ENCODE measurements around the gene EPS15. TPM values are rescaled to one million over a fixed set of nuclear protein-coding genes. Genes with fewer than 3 reads are reported as not detected.

The EPS15 gene
- total and polyA plus RNA-seq, 10 of the 15 experiments (the other 5 are each of a cell fraction or from before 2014, with no cell fraction given) = 24.7 to 87.8 (median 56.3) TPM

- in situ Hi-C loops (cut with MboI) (no loop called here), intact Hi-C loops (cut with micrococcal nuclease; ENCODE audit: unreplicated experiment) (no loop called here)
- H3K79me2 ChIP-seq (ENCODE audit: control insufficient read depth, insufficient read depth, low read length) = no peaks in the 10 kb centered on the region
- no peak overlapping the region for H3K4me3 ChIP-seq
- peaks cover 5% of the 10 kb centered on the region for H3K4me1 ChIP-seq (ENCODE audit: control insufficient read depth, insufficient read depth, low read length)
- CTCF ChIA-PET = interaction anchor here (1.0 to 1.5 kb wide), 2 partner anchors 11 to 124 kb away, joined by 3 read pairs; no protein-coding TSS in a partner anchor
- no peak for DNase-seq (ENCODE audit: low read depth, low spot score)
- H3K9ac ChIP-seq (ENCODE audit: control insufficient read depth, insufficient read depth, low read length) = no peak overlapping the region
- no TSS peak for BruUV-seq (replicated peaks)
- POLR2A ChIA-PET = interaction anchor here (0.7 to 1.1 kb wide), 2 partner anchors 77 to 102 kb away, joined by 3 read pairs; no protein-coding TSS in a partner anchor
- H3K27me3 ChIP-seq (replicated peaks in 1 of 2; ENCODE audit: control insufficient read depth in 2 of 2, insufficient read depth in 2 of 2, low read length in 1 of 2) = no peaks in the 10 kb centered on the region
- no peak overlapping the region for H2AFZ ChIP-seq (ENCODE audit: control insufficient read depth, low read depth, low read length)
- no peak overlapping the region for H3K4me2 ChIP-seq (ENCODE audit: control insufficient read depth, insufficient read depth)
- H3K9me3 ChIP-seq (replicated peaks; ENCODE audit: control insufficient read depth, insufficient read depth, low read length) = no peaks in the 10 kb centered on the region
- RAD21 ChIA-PET (ENCODE audit: unreplicated experiment) = interaction anchor here (0.8 kb wide), 1 partner anchor 8 kb away, joined by 3 read pairs; no protein-coding TSS in a partner anchor
- H4K20me1 ChIP-seq (ENCODE audit: control insufficient read depth, insufficient read depth) = no peaks in the 10 kb centered on the region
- no peak overlapping the region for H3K27ac ChIP-seq (ENCODE audit: control insufficient read depth, insufficient read depth)
- no peak for FAIRE-seq
- 13% methylated on average over 5 of the region's 5 CpGs for WGBS (ENCODE audit: insufficient coverage, insufficient replicate concordance, low lambda C conversion rate, missing lambda C conversion rate)
- peak; percentile 69 for ATAC-seq
- H3K36me3 ChIP-seq (ENCODE audit: control insufficient read depth in 2 of 2, insufficient read depth in 2 of 2, low read length in 1 of 2) = peaks cover 8 to 25% of the 10 kb centered on the region in 2 experiments; a peak in 3 of 4 replicates
- SMC1A ChIA-PET (ENCODE audit: uncharacterized antibody, unreplicated experiment) = interaction anchor here (0.8 to 1.4 kb wide), 4 partner anchors 19 to 110 kb away, joined by 3 to 7 read pairs (median 4); no protein-coding TSS in a partner anchor
- no peak for TF ChIP-seq PML (IDR thresholded peaks at IDR 0.05; ENCODE audit: low read length)
- TF ChIP-seq BMI1 (IDR thresholded peaks at IDR 0.05; ENCODE audit: borderline replicate concordance) = no peak
- no peak for TF ChIP-seq TARDBP (IDR thresholded peaks at IDR 0.05; ENCODE audit: borderline replicate concordance)
- TF ChIP-seq SUPT20H (IDR thresholded peaks at IDR 0.05; ENCODE audit: borderline replicate concordance, control insufficient read depth, low read depth, low read length) = no peak
- TF ChIP-seq WRNIP1 (IDR thresholded peaks at IDR 0.05; ENCODE audit: borderline replicate concordance, low read depth, low read length) = no peak
- TF ChIP-seq CHD2 (IDR thresholded peaks at IDR 0.05; ENCODE audit: borderline replicate concordance, low read depth, low read length) = no peak
- peak; percentile 18 for TF ChIP-seq BCL3 (IDR thresholded peaks at IDR 0.05; ENCODE audit: borderline replicate concordance, insufficient read depth, low read depth, low read length, poor library complexity, severe bottlenecking)
- TF ChIP-seq JUNB (IDR thresholded peaks at IDR 0.05) = peak; percentile 70
- 0 out of 2 replicates have a peak, but pooled peaks have one; percentile 67 for TF ChIP-seq MEF2A (IDR thresholded peaks at IDR 0.05; ENCODE audit: insufficient read depth, low read depth, low read length)
- TF ChIP-seq MLLT1 (IDR thresholded peaks at IDR 0.05) = no peak
- TF ChIP-seq BRCA1 (IDR thresholded peaks at IDR 0.05; ENCODE audit: low read depth, low read length) = no peak
- TF ChIP-seq EZH2 (IDR thresholded peaks at IDR 0.05; ENCODE audit: borderline replicate concordance, control insufficient read depth, low read depth, low read length) = no peak
- no peak for TF ChIP-seq GATAD2B (conservative IDR thresholded peaks at IDR 0.05; ENCODE audit: low read depth)
- TF ChIP-seq SKIL (IDR thresholded peaks at IDR 0.05; ENCODE audit: low read depth, poor library complexity, severe bottlenecking) = no peak
- TF ChIP-seq ZNF217 (IDR thresholded peaks at IDR 0.05) = no peak
- TF ChIP-seq KDM1A (IDR thresholded peaks at IDR 0.05; ENCODE audit: borderline replicate concordance) = no peak
- TF ChIP-seq FOXM1 (IDR thresholded peaks at IDR 0.05; ENCODE audit: low read depth, low read length) = peak; percentile 48; the same call in 1 of the 2 replicates
- TF ChIP-seq IKZF1 (conservative IDR thresholded peaks at IDR 0.05) = no peak
- no peak for TF ChIP-seq PAX5 (IDR thresholded peaks at IDR 0.05; ENCODE audit: borderline replicate concordance, low read depth, low read length)
Observed at GRCh38 chr1:51410568-51411460, 108.3 kb downstream of the EPS15 start.
